ENCODE measurements around the gene KCNQ1.

The KCNQ1 gene

DNA sequence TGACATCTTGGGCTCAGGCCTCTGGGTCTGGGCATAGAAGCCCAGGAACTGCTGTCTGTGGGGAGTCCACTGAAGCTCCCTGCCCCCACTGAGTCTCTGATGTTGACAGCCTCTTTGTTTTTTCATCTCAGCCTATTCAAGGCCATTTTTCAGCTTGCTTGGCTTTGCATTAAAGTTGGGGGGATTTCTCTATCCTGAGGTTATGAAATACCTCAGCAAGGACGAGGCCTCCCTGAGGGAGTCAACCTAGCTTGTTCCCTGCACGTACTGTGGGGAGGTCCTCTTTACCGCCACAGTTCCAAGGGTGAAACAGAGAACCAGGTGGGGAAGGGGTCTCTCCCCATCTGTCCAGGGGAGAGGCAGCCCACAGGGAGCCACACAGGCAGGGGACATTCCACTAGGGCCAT is 246.6 kb downstream of the KCNQ1 start:
- in situ Hi-C loops (cut with MboI; ENCODE audit: low sequenced_read_pairs) = no loop called here

GRCh38 chr11:2691991-2692875 is 247.4 kb downstream of the KCNQ1 start:
- in situ Hi-C loops (cut with MboI; ENCODE audit: low sequenced_read_pairs) = no loop called here

GRCh38 chr11:2693271-2694261 is 248.8 kb downstream of the KCNQ1 start:
- in situ Hi-C loops (cut with MboI; ENCODE audit: low sequenced_read_pairs) = no loop called here

- in situ Hi-C loops (cut with MboI; ENCODE audit: low sequenced_read_pairs) = no loop called here
Observed at GRCh38 chr11:2694495-2694894, 249.7 kb downstream of the KCNQ1 start.

GRCh38 chr11:2694995-2695939 is 250.5 kb downstream of the KCNQ1 start:
- in situ Hi-C loops (cut with MboI; ENCODE audit: low sequenced_read_pairs) = no loop called here

DNA sequence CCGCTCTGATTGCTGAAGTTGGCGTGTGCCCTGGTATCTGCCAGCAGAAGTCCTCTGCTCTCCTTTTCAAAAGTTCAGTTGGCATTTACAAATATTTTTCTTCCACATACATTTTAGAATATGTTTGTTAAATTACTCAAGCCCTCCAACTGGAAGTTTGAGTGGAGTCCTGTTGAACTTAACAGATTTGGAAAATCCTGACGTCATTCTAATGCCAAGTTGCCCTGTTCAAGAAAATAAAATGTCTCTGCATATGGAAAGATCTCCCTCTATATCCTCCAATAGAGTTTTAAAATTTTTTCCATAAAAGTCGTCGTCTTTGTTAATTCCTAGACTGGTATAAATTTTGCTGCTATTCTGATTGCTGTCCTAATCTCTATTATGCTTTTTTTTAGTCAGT is 251.6 kb downstream of the KCNQ1 start:
- in situ Hi-C loops (cut with MboI; ENCODE audit: low sequenced_read_pairs) = no loop called here

DNA sequence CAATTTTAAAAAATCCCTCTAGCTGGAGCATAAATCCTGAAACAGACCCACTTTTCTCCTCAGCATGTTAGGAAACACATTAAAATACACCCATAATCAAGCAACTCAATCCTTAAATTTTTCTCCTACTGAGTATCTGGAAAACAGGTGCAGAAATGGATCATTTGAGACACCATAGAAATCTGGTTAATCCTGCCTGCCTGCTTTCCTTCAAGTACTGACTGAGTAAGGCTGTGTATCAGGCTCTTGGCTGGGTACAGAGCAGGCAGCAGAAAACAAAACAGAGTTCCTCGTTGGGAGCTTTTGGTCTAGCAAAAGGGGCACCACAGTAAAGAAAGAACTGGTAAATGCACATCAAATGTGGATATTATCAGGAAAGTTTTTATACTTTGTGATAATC is 253.1 kb downstream of the KCNQ1 start:
- in situ Hi-C loops (cut with MboI; ENCODE audit: low sequenced_read_pairs) = no loop called here

DNA sequence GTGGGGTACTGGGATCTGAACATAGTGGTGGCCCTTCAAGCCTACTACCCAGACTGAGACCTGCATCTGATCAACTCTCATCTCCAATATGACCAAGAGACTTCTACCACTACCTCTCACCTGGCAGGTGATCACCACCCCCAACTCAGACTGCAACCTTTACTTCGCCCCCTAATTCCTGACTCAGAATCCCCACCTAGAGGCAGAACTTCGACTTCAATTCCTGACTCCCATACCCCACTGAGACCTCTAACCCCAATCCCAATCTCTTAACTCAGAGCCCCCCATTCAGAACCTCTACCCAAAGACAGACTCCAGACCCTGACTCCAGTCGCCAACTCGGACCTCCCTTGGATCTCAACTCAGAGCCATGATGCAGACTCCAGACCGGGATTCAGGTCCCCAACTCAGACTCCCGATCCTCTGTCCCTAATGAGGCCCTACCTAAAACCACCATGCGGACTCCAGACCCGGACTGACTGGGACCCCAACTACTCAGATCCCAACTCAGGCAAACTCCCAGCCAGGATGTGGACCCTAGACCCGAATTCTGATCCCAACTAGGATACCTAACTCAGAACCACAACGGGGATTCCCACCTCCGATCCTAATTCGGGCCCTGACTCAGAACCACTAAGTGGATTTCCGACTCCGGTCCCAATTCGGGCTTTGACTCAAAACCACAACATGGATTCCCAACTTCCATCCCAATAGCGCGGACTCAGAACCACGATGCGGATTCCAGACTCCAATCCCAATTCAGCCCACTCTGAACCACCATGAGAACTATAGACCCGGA is 253.8 kb downstream of the KCNQ1 start:
- in situ Hi-C loops (cut with MboI; ENCODE audit: low sequenced_read_pairs) = no loop called here

DNA sequence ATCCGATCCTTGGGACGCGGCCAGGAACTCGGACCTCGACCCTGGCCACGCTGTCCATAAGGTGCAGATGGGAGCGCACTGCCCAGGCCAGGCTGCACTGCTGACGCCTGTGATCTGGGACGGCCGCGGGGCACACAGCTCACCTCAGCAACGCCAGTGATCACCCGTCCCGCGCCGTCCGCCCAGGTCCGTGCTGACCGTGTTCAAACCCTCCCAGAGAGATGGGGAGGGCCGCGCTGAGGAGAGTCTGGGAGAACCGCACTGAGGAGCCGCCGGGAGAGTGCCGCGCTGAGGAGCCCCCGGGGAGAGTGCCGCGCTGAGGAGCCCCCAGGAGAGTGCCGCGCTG is 254.3 kb downstream of the KCNQ1 start:
- in situ Hi-C loops (cut with MboI; ENCODE audit: low sequenced_read_pairs) = no loop called here

- in situ Hi-C loops (cut with MboI; ENCODE audit: low sequenced_read_pairs) = no loop called here
Observed at GRCh38 chr11:2699531-2700414, 255.0 kb downstream of the KCNQ1 start, which contains the start of gene KCNQ1OT1. KCNQ1OT1 (minus strand) TSS chr11:2699994.

- in situ Hi-C loops (cut with MboI; ENCODE audit: low sequenced_read_pairs) = no loop called here
Observed at GRCh38 chr11:2700415-2701211, 255.8 kb downstream of the KCNQ1 start.

- in situ Hi-C loops (cut with MboI; ENCODE audit: low sequenced_read_pairs) = no loop called here
Observed at GRCh38 chr11:2701230-2701629, 256.4 kb downstream of the KCNQ1 start.

GRCh38 chr11:2701898-2702434 is 257.2 kb downstream of the KCNQ1 start:
- in situ Hi-C loops (cut with MboI; ENCODE audit: low sequenced_read_pairs) = no loop called here

- in situ Hi-C loops (cut with MboI; ENCODE audit: low sequenced_read_pairs) = no loop called here
Observed at GRCh38 chr11:2702771-2703362, 258.1 kb downstream of the KCNQ1 start.

DNA sequence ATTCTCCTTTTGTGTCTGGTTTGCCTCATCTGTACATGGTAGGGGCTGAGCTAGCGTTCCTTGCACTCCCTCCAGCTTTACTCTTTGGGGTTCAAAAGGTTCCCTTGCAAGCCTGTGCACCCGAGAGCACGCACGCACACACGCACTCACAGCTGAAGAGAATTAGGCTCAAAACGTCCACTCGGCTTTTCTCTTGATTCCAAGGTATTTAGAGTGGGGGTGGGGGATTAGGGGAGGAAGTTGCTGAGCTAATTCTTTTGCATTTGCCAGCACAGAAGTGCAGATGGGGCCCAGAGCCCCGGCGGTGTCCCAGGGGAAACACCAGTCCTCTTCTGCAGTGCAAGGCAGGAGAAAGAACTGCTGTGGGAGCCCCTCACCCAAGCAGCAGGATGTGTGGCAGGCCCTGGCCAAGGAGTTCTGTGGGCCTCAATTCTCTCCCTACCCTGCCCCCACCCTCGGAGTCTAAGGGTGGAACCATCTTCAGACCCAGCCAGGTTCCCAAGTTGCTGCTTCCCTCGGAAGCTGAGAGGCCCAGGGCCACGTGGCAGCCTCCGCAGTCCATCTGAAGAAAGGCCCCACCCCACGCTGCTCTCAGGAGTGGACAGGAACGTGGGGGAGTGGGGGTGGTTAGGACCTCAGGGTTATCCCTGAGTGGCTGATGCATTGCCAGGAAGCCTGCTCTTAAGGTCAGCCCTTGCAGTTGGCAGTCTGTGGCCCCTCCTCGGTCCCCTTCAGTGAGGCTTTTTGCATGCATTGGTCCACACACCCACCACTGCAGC is 258.7 kb downstream of the KCNQ1 start:
- in situ Hi-C loops (cut with MboI; ENCODE audit: low sequenced_read_pairs) = no loop called here

- in situ Hi-C loops (cut with MboI; ENCODE audit: low sequenced_read_pairs) = no loop called here
Observed at GRCh38 chr11:2704356-2704755, 259.5 kb downstream of the KCNQ1 start.

All from hTERT RPE-1 (cell line).